PC-3 (cell line): ENCODE measurements around the gene TSSC4. TPM values are rescaled to one million over a fixed set of nuclear protein-coding genes. Genes with fewer than 3 reads are reported as not detected.

Experiments
- ATAC-seq: fragments of 200-7000 bp; cut with Tn5 transposase; 2 replicates; pipeline ENCODE4 v1.9.1; 2020; ENCODE audit warnings: mild to moderate bottlenecking, moderate library complexity
- BruUV-seq: library from RNA; stranded (reverse); fragments of 400-500 nt; replicated peaks from 2 replicates; lab custom pipeline; 2021; lab: Mats Ljungman, UMichigan
- CTCF ChIA-PET: fragments of 300-600 bp; sonication (Branson Sonifier 250); formaldehyde crosslinking; loops from one replicate; lab custom pipeline; 2022; ENCODE audit warnings: antibody characterized with exemption; lab: Charles Lee
- POLR2A ChIA-PET: fragments of 300-600 bp; sonication (Branson Sonifier 250); formaldehyde crosslinking; loops from one replicate; lab custom pipeline; 2022; ENCODE audit warnings: antibody characterized with exemption; ENCODE audit not compliant: unreplicated experiment; lab: Charles Lee
- DNase-seq: peaks from one replicate; pipeline ENCODE4 v3.0.0-alpha.2; 2015
- H2AFZ ChIP-seq: fragments of 300-600 bp; sonication (generic); 2 replicates; pipeline ENCODE4 v1.6.0; 2016; ENCODE audit warnings: antibody characterized with exemption, low read length
- H3F3A ChIP-seq: fragments of 300-600 bp; sonication (generic); one replicate; pipeline ENCODE4 v1.6.0; 2017; ENCODE audit warnings: antibody characterized with exemption, low read length, control low read depth, mild to moderate bottlenecking; ENCODE audit not compliant: unreplicated experiment
- H3K27ac ChIP-seq: fragments of 300-600 bp; sonication (generic); 2 replicates; pipeline ENCODE4 v1.5.1; 2016; ENCODE audit warnings: mild to moderate bottlenecking, low read length
- H3K27me3 ChIP-seq: fragments of 300-600 bp; sonication (generic); 2 replicates; pipeline ENCODE4 v1.6.1; 2016; ENCODE audit warnings: low read length, mixed read lengths
- H3K36me3 ChIP-seq: fragments of 300-600 bp; sonication (generic); 2 replicates; pipeline ENCODE4 v1.6.1; 2016; ENCODE audit warnings: low read depth, mixed run types, low read length, mixed read lengths
- H3K4me1 ChIP-seq: fragments of 300-600 bp; sonication (generic); 2 replicates; pipeline ENCODE4 v1.5.1; 2016; ENCODE audit warnings: low read length; ENCODE audit not compliant: insufficient read depth
- H3K4me2 ChIP-seq: fragments of 300-600 bp; sonication (generic); 2 replicates; pipeline ENCODE4 v1.6.0; 2016; ENCODE audit warnings: low read length
- H3K4me3 ChIP-seq: fragments of 300-600 bp; sonication (generic); 2 replicates; pipeline ENCODE4 v1.5.1; 2016; ENCODE audit warnings: mild to moderate bottlenecking, low read length, mixed read lengths
- H3K79me2 ChIP-seq: fragments of 300-600 bp; sonication (generic); 2 replicates; pipeline ENCODE4 v1.6.1; 2017; ENCODE audit warnings: low read length, mixed read lengths
- H3K9ac ChIP-seq: fragments of 300-600 bp; sonication (generic); 2 replicates; pipeline ENCODE4 v1.6.0; 2016; ENCODE audit warnings: mild to moderate bottlenecking, low read length
- H3K9me2 ChIP-seq: fragments of 300-600 bp; sonication (generic); replicated peaks from 2 replicates; pipeline ENCODE4 v1.6.1; 2016; ENCODE audit warnings: mixed run types, low read length, mixed read lengths
- H3K9me3 ChIP-seq: fragments of 300-600 bp; sonication (generic); 2 replicates; pipeline ENCODE4 v1.6.1; 2016; ENCODE audit warnings: low read length, mixed read lengths
- H4K20me1 ChIP-seq: fragments of 300-600 bp; sonication (generic); 2 replicates; pipeline ENCODE4 v1.6.1; 2016; ENCODE audit warnings: low read length, mixed read lengths
- EZH2 ChIP-seq: fragments of 300-600 bp; sonication (generic); IDR thresholded peaks from one replicate; pipeline ENCODE4 v1.6.1; 2017; ENCODE audit warnings: antibody characterized with exemption, mild to moderate bottlenecking, low read length; ENCODE audit not compliant: unreplicated experiment
- EZH2phosphoT487 ChIP-seq: fragments of 300-600 bp; sonication (generic); IDR thresholded peaks from 2 replicates; pipeline ENCODE4 v1.6.1; 2018; ENCODE audit warnings: mild to moderate bottlenecking, antibody characterized with exemption, low read length, borderline replicate concordance
- intact Hi-C: fragments of 100-400 bp; cut with micrococcal nuclease; formaldehyde crosslinking; loops from 2 replicates; pipeline ENCODE4 v1.9.0; 2023
- total RNA-seq: library from RNA; depleted of rRNA; stranded (reverse); fragments of >200 nt; gene quantifications from 2 replicates; pipeline ENCODE4 v1.2.3, GENCODE V29; 2014
- TF ChIP-seq, protein P1 (sequence below): fragments of 300-600 bp; sonication (generic); conservative IDR thresholded peaks from 2 replicates; pipeline ENCODE4 v1.5.1; 2017; ENCODE audit warnings: antibody characterized with exemption, low read depth, mild to moderate bottlenecking, low read length

Gene TSSC4
- total RNA-seq, 1 experiment from 2014 or later: 88.3 TPM

DNA sequence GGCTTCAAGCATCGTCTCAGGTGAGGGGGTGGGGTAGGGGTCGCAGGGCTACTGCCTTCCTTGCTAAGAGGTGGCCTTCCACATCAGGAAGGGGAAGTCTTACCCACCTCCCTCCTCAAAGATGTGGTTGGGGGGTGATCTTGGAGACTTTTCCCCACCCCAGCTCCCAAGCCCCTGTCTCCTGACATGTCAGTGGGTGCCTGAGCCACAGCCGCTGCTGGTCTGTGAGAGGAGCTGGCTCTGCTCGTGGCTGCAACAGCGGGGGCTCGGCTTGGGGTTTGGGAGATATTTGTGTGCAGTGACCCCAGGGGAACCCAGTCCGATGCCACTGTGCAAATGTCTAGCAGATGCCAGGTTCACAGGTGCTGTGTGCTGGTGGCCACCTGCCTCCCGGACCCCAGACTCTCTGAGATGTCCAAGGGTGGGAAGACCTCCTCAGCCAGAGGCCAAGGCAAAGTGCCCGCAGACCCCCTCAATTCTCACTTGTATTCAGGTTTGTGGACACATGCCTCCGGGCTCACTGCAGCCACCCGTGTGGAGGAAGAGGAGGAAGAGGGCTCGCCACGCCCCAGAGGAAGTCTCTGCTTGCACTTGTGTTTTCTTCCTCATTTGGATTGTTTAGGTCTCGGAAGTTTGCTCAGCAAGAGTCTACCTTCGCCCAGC, 46.2 kb downstream of the TSSC4 start:
- BruUV-seq: no TSS peak
- ChIA-PET CTCF (no interaction called here), POLR2A (no interaction called here)
- no peaks in the 10 kb centered on the region for H3K9me3 ChIP-seq
- H4K20me1 ChIP-seq: no peaks in the 10 kb centered on the region
- TF ChIP-seq EZH2phosphoT487 (no peak), EZH2 (no peak)
- TF ChIP-seq, protein P1, sequence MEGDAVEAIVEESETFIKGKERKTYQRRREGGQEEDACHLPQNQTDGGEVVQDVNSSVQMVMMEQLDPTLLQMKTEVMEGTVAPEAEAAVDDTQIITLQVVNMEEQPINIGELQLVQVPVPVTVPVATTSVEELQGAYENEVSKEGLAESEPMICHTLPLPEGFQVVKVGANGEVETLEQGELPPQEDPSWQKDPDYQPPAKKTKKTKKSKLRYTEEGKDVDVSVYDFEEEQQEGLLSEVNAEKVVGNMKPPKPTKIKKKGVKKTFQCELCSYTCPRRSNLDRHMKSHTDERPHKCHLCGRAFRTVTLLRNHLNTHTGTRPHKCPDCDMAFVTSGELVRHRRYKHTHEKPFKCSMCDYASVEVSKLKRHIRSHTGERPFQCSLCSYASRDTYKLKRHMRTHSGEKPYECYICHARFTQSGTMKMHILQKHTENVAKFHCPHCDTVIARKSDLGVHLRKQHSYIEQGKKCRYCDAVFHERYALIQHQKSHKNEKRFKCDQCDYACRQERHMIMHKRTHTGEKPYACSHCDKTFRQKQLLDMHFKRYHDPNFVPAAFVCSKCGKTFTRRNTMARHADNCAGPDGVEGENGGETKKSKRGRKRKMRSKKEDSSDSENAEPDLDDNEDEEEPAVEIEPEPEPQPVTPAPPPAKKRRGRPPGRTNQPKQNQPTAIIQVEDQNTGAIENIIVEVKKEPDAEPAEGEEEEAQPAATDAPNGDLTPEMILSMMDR: no peak
- no peak for ATAC-seq
- peaks cover 7% of the 10 kb centered on the region; the same call in 1 of the 2 replicates for H3K27me3 ChIP-seq
- no peaks in the 10 kb centered on the region for H3K79me2 ChIP-seq
- H3K4me2 ChIP-seq: no peak overlapping the region
- DNase-seq: no peak
- no peak overlapping the region for H2AFZ ChIP-seq
- no peaks in the 10 kb centered on the region for H3F3A ChIP-seq
- intact Hi-C loops: no loop called here
- no peaks in the 10 kb centered on the region for H3K4me1 ChIP-seq
- no peak overlapping the region for H3K4me3 ChIP-seq
- H3K36me3 ChIP-seq: no peaks in the 10 kb centered on the region
- H3K9ac ChIP-seq: no peak overlapping the region
- H3K9me2 ChIP-seq: no peaks in the 10 kb centered on the region
- no peak overlapping the region for H3K27ac ChIP-seq

DNA sequence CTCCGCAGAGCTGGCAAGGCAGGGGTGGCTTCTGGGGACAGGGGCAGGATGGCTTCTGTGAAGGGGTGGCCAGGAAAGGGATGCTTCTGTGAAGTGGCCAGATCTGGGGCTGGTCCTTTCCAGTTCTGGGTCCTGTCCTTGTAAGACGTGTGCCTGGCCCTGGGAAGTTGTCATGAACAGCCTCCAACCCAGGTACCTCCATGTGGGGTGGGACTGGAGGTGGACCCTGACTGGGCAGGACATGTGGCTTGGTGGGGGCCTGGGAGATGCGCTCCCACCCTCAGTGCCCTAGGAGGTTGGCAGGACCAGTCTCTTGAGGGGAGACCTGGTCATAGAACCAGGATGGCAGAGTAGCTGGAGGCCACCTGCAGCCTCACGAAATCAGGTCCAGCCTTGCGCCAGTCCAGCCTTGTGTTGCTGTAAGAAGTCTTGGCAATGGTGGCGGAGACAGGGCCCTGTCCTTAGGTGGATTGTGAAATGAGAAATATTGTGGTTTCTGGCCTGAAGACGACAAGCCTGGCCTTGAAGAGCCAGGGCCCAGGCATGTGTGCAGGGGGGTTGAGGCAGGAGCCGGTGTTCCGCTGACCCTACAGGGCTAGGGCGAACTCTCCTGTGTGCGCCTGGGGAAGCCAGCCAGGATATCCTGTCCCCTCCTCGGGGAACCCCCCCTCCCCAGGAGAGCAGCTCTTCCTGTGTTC, 46.9 kb downstream of the TSSC4 start:
- ChIA-PET POLR2A (no interaction called here), CTCF (no interaction called here)
- DNase-seq (no peak), ATAC-seq (no peak)
- intact Hi-C loops: no loop called here
- Histone ChIP-seq H3K36me3 (no peaks in the 10 kb centered on the region), H3K4me1 (no peaks in the 10 kb centered on the region), H3K4me3 (no peak overlapping the region), H3K9ac (no peak overlapping the region), H3K27me3 (peaks cover 7% of the 10 kb centered on the region; the same call in 1 of the 2 replicates), H4K20me1 (no peaks in the 10 kb centered on the region), H3F3A (no peaks in the 10 kb centered on the region), H3K27ac (no peak overlapping the region), H2AFZ (no peak overlapping the region), H3K4me2 (no peak overlapping the region), H3K9me3 (no peaks in the 10 kb centered on the region), H3K79me2 (no peaks in the 10 kb centered on the region), H3K9me2 (no peaks in the 10 kb centered on the region)
- BruUV-seq: no TSS peak
- TF ChIP-seq, protein P1: no peak
- no peak for TF ChIP-seq EZH2
- TF ChIP-seq EZH2phosphoT487: no peak
